ENCODE measurements around the gene COL25A1. TPM values are rescaled to one million over a fixed set of nuclear protein-coding genes. Genes with fewer than 3 reads are reported as not detected.

COL25A1 gene
- total RNA-seq, 1 experiment from 2014 or later, result not detected

- no peak for DNase-seq (ENCODE audit: low spot score)
Measured at GRCh38 chr4:108920395-108921087, 381.9 kb downstream of the COL25A1 start.

- DNase-seq (ENCODE audit: low spot score), result no peak
Measured at GRCh38 chr4:108919226-108919893, 383.1 kb downstream of the COL25A1 start.

GRCh38 chr4:108917255-108917654 is 385.2 kb downstream of the COL25A1 start:
- DNase-seq (ENCODE audit: low spot score), result no peak

- DNase-seq (ENCODE audit: low spot score), result no peak
Measured at GRCh38 chr4:108916638-108917037, 385.8 kb downstream of the COL25A1 start.

- DNase-seq (ENCODE audit: low spot score), result no peak
Measured at GRCh38 chr4:108906866-108907367, 395.5 kb downstream of the COL25A1 start.

GRCh38 chr4:108906006-108906405 is 396.5 kb downstream of the COL25A1 start:
- DNase-seq (ENCODE audit: low spot score), result no peak

- no peak for DNase-seq (ENCODE audit: low spot score)
Measured at GRCh38 chr4:108903464-108904221, 398.8 kb downstream of the COL25A1 start.

- peak; percentile 21 for DNase-seq (ENCODE audit: low spot score)
Measured at GRCh38 chr4:108902769-108903168, 399.7 kb downstream of the COL25A1 start.

- no peak for DNase-seq (ENCODE audit: low spot score)
Measured at GRCh38 chr4:108901291-108901690, 401.2 kb downstream of the COL25A1 start.

- no peak for DNase-seq (ENCODE audit: low spot score)
Measured at GRCh38 chr4:108900018-108900580, 402.4 kb downstream of the COL25A1 start.

GRCh38 chr4:108893468-108893867 is 409.0 kb downstream of the COL25A1 start:
- no peak for DNase-seq (ENCODE audit: low spot score)

- DNase-seq (ENCODE audit: low spot score), result no peak
Measured at GRCh38 chr4:108891896-108892590, 410.4 kb downstream of the COL25A1 start.

GRCh38 chr4:108890484-108890881 is 412.0 kb downstream of the COL25A1 start:
- no peak for DNase-seq (ENCODE audit: low spot score)

GRCh38 chr4:108889696-108890483 is 412.6 kb downstream of the COL25A1 start:
- no peak for DNase-seq (ENCODE audit: low spot score)

- no peak for DNase-seq (ENCODE audit: low spot score)
Measured at GRCh38 chr4:108888769-108889168, 413.7 kb downstream of the COL25A1 start.

GRCh38 chr4:108887034-108887433 is 415.4 kb downstream of the COL25A1 start:
- no peak for DNase-seq (ENCODE audit: low spot score)

- no peak for DNase-seq (ENCODE audit: low spot score)
Measured at GRCh38 chr4:108885211-108885610, 417.2 kb downstream of the COL25A1 start.

- DNase-seq (ENCODE audit: low spot score), result no peak
Measured at GRCh38 chr4:108884596-108884995, 417.9 kb downstream of the COL25A1 start.

- no peak for DNase-seq (ENCODE audit: low spot score)
Measured at GRCh38 chr4:108881986-108882385, 420.5 kb downstream of the COL25A1 start.

GRCh38 chr4:108881190-108881589 is 421.3 kb downstream of the COL25A1 start:
- DNase-seq (ENCODE audit: low spot score), result no peak

- DNase-seq (ENCODE audit: low spot score), result no peak
Measured at GRCh38 chr4:108878806-108879205, 423.7 kb downstream of the COL25A1 start.
